ENCODE data around the gene SLC26A8.

GRCh38 chr6:36072681-36073080, 48.2 kb upstream of the SLC26A8 start:
- no peak for TF ChIP-seq CTCF (conservative IDR thresholded peaks at IDR 0.05)
- TF ChIP-seq EZH2 (IDR thresholded peaks at IDR 0.05; ENCODE audit: low read depth) = no peak
